Neural cell (in vitro differentiated cells): Measurements from ENCODE around the gene ZHX3.

ENCODE experiments used
- EZH2 ChIP-seq: fragments of 200-600, 300-800 bp; shearing (Covaris generic), sonication (generic); IDR thresholded peaks from 2 replicates; pipeline ENCODE4 v1.6.1; 2014; ENCODE audit warnings: antibody characterized with exemption, low read length, borderline replicate concordance, mild to moderate bottlenecking; ENCODE audit not compliant: insufficient read depth, poor library complexity, severe bottlenecking
- TF ChIP-seq, protein P1 (sequence below): fragments of 450-650 bp; IDR thresholded peaks from 2 replicates; pipeline ENCODE4 v1.5.1; 2014; ENCODE audit warnings: antibody characterized with exemption, mild to moderate bottlenecking, moderate library complexity; ENCODE audit not compliant: poor library complexity, severe bottlenecking

DNA sequence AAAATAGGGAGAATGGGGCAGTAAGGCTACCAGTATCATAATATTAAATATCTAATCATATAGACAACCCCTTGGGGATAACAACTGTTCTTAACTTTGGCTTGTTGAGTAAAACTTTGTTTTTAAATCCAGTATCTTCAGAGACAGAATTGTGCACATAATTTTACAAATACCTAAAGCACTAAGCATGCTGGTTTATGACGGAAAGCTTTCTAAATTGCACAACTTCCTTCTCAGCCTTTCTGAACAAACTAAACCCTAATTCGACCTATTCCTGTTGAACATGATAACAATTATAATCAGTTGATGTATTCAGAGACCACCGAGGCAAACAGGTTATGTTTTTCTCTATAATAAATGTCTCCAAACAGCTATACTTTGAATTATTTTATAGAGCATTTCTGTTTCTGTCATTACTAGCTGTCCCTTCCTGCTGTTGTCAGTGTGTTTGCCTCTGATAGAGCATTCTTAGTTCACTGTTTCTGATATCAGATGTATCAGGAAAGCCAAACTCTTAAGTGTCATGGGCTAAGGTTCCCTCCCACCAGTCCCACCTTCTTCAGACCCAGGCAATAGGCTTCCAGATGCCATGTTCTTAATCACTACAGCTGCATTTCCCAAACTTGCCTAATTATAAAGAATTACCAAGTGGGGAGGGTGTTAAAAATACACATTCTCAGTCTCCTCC is 8.7 kb downstream of the ZHX3 start:
- TF ChIP-seq, protein P1, sequence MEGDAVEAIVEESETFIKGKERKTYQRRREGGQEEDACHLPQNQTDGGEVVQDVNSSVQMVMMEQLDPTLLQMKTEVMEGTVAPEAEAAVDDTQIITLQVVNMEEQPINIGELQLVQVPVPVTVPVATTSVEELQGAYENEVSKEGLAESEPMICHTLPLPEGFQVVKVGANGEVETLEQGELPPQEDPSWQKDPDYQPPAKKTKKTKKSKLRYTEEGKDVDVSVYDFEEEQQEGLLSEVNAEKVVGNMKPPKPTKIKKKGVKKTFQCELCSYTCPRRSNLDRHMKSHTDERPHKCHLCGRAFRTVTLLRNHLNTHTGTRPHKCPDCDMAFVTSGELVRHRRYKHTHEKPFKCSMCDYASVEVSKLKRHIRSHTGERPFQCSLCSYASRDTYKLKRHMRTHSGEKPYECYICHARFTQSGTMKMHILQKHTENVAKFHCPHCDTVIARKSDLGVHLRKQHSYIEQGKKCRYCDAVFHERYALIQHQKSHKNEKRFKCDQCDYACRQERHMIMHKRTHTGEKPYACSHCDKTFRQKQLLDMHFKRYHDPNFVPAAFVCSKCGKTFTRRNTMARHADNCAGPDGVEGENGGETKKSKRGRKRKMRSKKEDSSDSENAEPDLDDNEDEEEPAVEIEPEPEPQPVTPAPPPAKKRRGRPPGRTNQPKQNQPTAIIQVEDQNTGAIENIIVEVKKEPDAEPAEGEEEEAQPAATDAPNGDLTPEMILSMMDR, result no peak
- no peak for TF ChIP-seq EZH2
